DMS53 treated with DMSO at 0.1 percent for 48 hours (cell line): Measurements from ENCODE around the gene LAP3.
"Not testable (repeated sequence)": the region's sequence is repeated elsewhere in the genome, so short reads cannot be mapped to it uniquely, and the experiment has no call there.

Source experiments
- DNase-seq: peaks from one replicate; lab custom pipeline; 2025; ENCODE audit not compliant: unreplicated experiment; lab: John Stamatoyannopoulos, UW

LAP3 gene

GRCh38 chr4:17576932-17577664 is at the start of gene LAP3:
LAP3 (plus strand) TSS chr4:17577198; CDS start chr4:17577466, 268 bp downstream.
- peak; percentile 98 for DNase-seq

- no peak for DNase-seq
Observed at GRCh38 chr4:17528551-17529165, 48.3 kb upstream of the LAP3 start.

GRCh38 chr4:17531538-17532285 is 45.3 kb upstream of the LAP3 start:
- DNase-seq: no peak

GRCh38 chr4:17534705-17535104 is 42.3 kb upstream of the LAP3 start:
- no peak for DNase-seq

- no peak for DNase-seq
Observed at GRCh38 chr4:17535242-17535641, 41.8 kb upstream of the LAP3 start.

- DNase-seq: no peak
Observed at GRCh38 chr4:17535906-17536305, 41.1 kb upstream of the LAP3 start.

- not testable (repeated sequence) for DNase-seq
Observed at GRCh38 chr4:17537060-17537459, 39.9 kb upstream of the LAP3 start.

- peak; percentile 98 for DNase-seq
Observed at GRCh38 chr4:17544205-17544604, 32.8 kb upstream of the LAP3 start.

GRCh38 chr4:17544831-17545234 is 32.2 kb upstream of the LAP3 start:
- peak; percentile 84 for DNase-seq

GRCh38 chr4:17545374-17546140 is 31.4 kb upstream of the LAP3 start:
- no peak for DNase-seq

- DNase-seq: no peak
Observed at GRCh38 chr4:17546222-17546621, 30.8 kb upstream of the LAP3 start.

GRCh38 chr4:17546678-17547077 is 30.3 kb upstream of the LAP3 start:
- DNase-seq: no peak

GRCh38 chr4:17550549-17550948 is 26.4 kb upstream of the LAP3 start:
- DNase-seq: no peak

GRCh38 chr4:17552427-17552826 is 24.6 kb upstream of the LAP3 start:
- DNase-seq: no peak

GRCh38 chr4:17554568-17554967 is 22.4 kb upstream of the LAP3 start:
- no peak for DNase-seq

- DNase-seq: no peak
Observed at GRCh38 chr4:17556498-17556897, 20.5 kb upstream of the LAP3 start.

- DNase-seq: no peak
Observed at GRCh38 chr4:17557880-17558279, 19.1 kb upstream of the LAP3 start.

- no peak for DNase-seq
Observed at GRCh38 chr4:17558941-17559708, 17.9 kb upstream of the LAP3 start.

GRCh38 chr4:17559709-17560048 is 17.3 kb upstream of the LAP3 start:
- DNase-seq: no peak

GRCh38 chr4:17560065-17560673 is 16.8 kb upstream of the LAP3 start:
- no peak for DNase-seq
